Glutamatergic neuron (in vitro differentiated cells): Measurements from ENCODE around the gene APBB2. TPM values are rescaled to one million over a fixed set of nuclear protein-coding genes. Genes with fewer than 3 reads are reported as not detected.

Experiments used
- DNase-seq: peaks from one replicate; pipeline ENCODE4 v3.0.0; 2022
- H3K27ac Mint-ChIP-seq: one replicate; pipeline ENCODE4 v1.8.0; 2020; ENCODE audit warnings: mild to moderate bottlenecking, mixed read lengths, inconsistent platforms; ENCODE audit not compliant: unreplicated experiment
- H3K27me3 Mint-ChIP-seq: one replicate; pipeline ENCODE4 v1.8.0; 2020; ENCODE audit warnings: mild to moderate bottlenecking, moderate library complexity, mixed read lengths, inconsistent platforms; ENCODE audit not compliant: unreplicated experiment
- H3K36me3 Mint-ChIP-seq: one replicate; pipeline ENCODE4 v1.8.0; 2020; ENCODE audit warnings: mild to moderate bottlenecking, mixed read lengths, inconsistent platforms; ENCODE audit not compliant: unreplicated experiment
- H3K4me1 Mint-ChIP-seq: one replicate; pipeline ENCODE4 v1.8.0; 2020; ENCODE audit warnings: mild to moderate bottlenecking, low read depth, mixed read lengths, inconsistent platforms; ENCODE audit not compliant: unreplicated experiment
- H3K4me3 Mint-ChIP-seq: one replicate; pipeline ENCODE4 v1.8.0; 2020; ENCODE audit warnings: mild to moderate bottlenecking, mixed read lengths, inconsistent platforms; ENCODE audit not compliant: unreplicated experiment
- H3K9me3 Mint-ChIP-seq: one replicate; pipeline ENCODE4 v1.8.0; 2020; ENCODE audit warnings: mild to moderate bottlenecking, moderate library complexity, mixed read lengths, inconsistent platforms; ENCODE audit not compliant: unreplicated experiment
- total RNA-seq: library from RNA; stranded (reverse); fragmentation: NEBNext Ultra II Directional; extraction: Animal tissue kit (Norgen Biotek cat#: 25700); gene quantifications from one replicate; pipeline ENCODE4 v1.2.1, GENCODE V29; 2021; ENCODE audit not compliant: unreplicated experiment
- TF ChIP-seq, protein P1 (sequence below): fragments of 200-600 bp; sonication (generic); IDR thresholded peaks from one replicate; pipeline ENCODE4 v1.5.0; 2021; ENCODE audit not compliant: partially characterized antibody, unreplicated experiment

Gene APBB2
- total RNA-seq, 1 donor from 2014 or later, result 117 TPM

DNA sequence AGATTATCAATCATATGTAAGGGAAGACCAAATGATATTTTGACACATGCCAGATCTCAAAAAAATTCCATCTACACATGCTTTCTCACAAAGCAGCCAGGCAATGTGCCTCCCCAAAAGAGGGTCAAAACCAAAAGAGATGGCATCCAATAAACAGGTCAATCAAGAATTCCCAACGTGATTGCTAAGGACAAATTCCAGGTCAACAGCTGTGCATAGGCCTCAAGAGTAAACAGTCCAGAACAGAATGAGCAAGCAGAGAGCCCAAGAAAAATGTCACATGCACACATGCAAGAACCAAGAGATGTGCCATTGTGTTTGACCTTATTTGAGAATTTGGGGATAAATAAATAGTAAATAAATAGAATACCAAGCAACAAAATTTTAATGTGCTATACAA is 136.7 kb downstream of the APBB2 start:
- Mint-ChIP-seq H3K36me3 (no peaks in the 10 kb centered on the region), H3K27ac (no peak overlapping the region), H3K27me3 (no peaks in the 10 kb centered on the region), H3K4me1 (peaks cover 28% of the 10 kb centered on the region), H3K9me3 (peaks cover 1% of the 10 kb centered on the region), H3K4me3 (no peak overlapping the region)
- no peak for DNase-seq
- TF ChIP-seq, protein P1, sequence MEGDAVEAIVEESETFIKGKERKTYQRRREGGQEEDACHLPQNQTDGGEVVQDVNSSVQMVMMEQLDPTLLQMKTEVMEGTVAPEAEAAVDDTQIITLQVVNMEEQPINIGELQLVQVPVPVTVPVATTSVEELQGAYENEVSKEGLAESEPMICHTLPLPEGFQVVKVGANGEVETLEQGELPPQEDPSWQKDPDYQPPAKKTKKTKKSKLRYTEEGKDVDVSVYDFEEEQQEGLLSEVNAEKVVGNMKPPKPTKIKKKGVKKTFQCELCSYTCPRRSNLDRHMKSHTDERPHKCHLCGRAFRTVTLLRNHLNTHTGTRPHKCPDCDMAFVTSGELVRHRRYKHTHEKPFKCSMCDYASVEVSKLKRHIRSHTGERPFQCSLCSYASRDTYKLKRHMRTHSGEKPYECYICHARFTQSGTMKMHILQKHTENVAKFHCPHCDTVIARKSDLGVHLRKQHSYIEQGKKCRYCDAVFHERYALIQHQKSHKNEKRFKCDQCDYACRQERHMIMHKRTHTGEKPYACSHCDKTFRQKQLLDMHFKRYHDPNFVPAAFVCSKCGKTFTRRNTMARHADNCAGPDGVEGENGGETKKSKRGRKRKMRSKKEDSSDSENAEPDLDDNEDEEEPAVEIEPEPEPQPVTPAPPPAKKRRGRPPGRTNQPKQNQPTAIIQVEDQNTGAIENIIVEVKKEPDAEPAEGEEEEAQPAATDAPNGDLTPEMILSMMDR, result no peak

DNA sequence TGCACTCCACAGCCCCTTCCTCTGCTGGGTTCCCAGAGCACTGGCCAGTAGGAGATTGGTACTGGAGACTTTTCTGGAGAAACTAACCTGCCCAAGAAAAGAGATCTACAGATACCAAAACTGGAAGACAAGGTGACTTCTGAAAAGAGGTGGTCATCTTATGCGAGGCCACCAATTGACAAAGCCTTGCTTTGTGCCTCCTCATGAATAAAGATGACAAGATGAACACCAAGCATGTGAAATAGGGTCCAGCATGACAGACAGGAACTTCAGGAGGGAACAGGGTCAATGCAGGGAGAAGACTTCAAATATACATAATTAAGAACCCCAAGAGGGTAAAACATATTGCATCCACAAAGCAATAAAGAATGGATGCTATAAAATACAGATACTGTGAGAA is 137.9 kb downstream of the APBB2 start:
- Mint-ChIP-seq H3K4me1 (peaks cover 38% of the 10 kb centered on the region), H3K27ac (no peak overlapping the region), H3K4me3 (no peak overlapping the region), H3K36me3 (no peaks in the 10 kb centered on the region), H3K27me3 (peaks cover 5% of the 10 kb centered on the region), H3K9me3 (peaks cover 8% of the 10 kb centered on the region)
- no peak for DNase-seq
- TF ChIP-seq, protein P1, result no peak

DNA sequence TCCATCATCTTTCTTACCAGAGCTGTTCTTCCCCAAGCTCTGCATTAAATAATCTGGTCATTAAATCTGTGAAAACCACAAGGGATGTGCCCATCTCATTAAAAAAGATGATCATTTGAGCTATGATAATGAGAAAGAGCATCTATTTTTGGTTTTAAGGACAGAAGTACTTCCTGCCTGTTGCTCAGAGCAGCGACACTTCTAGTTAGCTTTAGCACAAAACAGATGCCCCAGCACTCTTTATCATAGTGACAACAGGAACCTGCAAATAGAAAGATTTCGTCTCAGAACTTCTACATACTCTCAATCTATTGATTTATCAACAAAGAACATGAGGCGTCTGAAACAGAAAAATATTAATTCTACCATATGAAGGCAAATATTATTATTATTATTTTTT is 140.1 kb downstream of the APBB2 start:
- TF ChIP-seq, protein P1, result no peak
- Mint-ChIP-seq H3K36me3 (no peaks in the 10 kb centered on the region), H3K9me3 (peaks cover 12% of the 10 kb centered on the region), H3K27me3 (peaks cover 5% of the 10 kb centered on the region), H3K4me1 (peaks cover 52% of the 10 kb centered on the region), H3K4me3 (no peak overlapping the region), H3K27ac (peak overlapping the region; percentile 98)
- no peak for DNase-seq

DNA sequence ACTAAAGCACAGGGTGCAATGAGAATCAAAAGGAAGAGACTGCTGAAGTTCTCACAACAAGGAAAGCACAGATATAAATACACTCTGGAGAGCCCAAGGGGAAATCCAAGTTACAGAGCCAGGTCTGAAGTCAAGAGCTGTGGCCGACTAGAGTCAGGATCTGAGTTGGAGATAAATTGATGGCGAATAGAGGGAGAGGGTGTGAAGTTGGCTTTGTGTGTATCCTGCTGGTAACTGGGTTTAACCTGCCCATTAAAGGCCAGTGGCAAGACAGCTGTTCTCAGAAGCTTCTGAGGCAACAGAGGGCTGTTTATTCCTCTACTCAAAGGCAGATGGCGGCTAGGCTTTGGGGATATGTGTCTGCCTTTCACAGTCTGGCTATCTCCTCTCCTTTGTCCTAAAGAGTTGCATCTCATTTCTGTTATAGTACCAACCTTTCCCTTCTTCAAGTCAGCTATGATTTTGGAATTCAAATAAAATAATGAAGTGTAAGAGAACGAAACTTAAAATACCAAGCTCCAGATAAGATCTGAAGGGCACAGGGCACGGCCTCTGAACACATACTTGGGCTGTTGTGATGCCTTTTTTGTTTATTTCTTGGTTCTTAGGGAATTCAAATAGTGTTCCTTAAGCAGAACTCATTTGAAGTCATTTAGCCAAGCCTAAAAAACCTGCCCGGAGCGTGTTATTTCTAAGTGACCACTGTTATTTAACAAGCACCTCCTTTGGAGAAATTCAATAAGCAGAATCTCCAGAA is 142.1 kb downstream of the APBB2 start:
- DNase-seq, result peak; percentile 33
- Mint-ChIP-seq H3K27me3 (peaks cover 5% of the 10 kb centered on the region), H3K4me1 (peaks cover 50% of the 10 kb centered on the region), H3K9me3 (peaks cover 13% of the 10 kb centered on the region), H3K27ac (peak overlapping the region; percentile 98), H3K4me3 (peak overlapping the region; percentile 61), H3K36me3 (no peaks in the 10 kb centered on the region)
- TF ChIP-seq, protein P1, result no peak

DNA sequence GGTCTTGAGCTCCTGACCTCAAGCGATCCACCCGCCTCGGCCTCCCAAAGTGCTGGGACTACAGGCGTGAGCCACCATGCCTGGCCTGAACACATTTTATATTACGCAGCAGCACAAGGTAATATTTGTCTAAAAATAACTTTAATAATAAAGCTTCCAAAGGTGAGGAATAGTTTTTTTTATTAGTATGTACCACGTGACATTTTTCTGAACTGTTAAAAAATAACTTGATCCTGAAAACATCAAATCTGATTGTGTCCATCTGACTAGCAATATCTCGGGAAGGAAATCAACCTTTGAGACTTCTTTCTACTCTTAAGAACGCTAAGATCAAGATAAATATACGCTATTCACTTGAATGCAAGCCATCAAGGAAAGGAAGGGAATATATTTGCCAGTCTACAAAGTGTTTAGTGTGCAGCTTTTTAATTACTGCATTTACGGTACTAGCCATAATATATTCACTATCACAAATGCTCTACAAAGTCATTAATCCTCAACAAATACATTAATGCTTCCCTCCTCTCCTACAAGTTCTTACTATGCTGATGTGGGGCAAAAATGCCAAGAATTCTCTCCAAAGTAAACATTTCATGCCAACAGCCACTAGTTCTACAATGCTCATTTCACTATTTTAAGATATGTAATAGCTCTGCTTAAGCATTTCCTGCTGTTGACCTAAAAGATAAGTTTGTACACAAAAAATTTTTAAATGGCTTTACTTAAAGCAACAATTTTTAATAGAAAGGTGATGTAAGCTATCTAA is 143.6 kb downstream of the APBB2 start:
- TF ChIP-seq, protein P1, result no peak
- Mint-ChIP-seq H3K4me3 (peak overlapping the region; percentile 22), H3K4me1 (peaks cover 46% of the 10 kb centered on the region), H3K27ac (peak overlapping the region; percentile 99), H3K27me3 (peaks cover 5% of the 10 kb centered on the region), H3K9me3 (peaks cover 13% of the 10 kb centered on the region), H3K36me3 (no peaks in the 10 kb centered on the region)
- DNase-seq, result no peak
